Measurements from ENCODE around the gene AK5. TPM values are rescaled to one million over a fixed set of nuclear protein-coding genes. Genes with fewer than 3 reads are reported as not detected.
"Not testable (repeated sequence)": the region's sequence is repeated elsewhere in the genome, so short reads cannot be mapped to it uniquely, and the experiment has no call there.

AK5 gene
- total and polyA plus RNA-seq, 3 experiments from 2014 or later, result 0.46 to 3.4 (median 1.1) TPM

- Histone ChIP-seq H3K4me1 (ENCODE audit: insufficient read depth, low read length) (no peaks in the 10 kb centered on the region), H3K4me3 (ENCODE audit: low read length) (no peak overlapping the region), H3K27ac (ENCODE audit: low read depth, low read length) (no peak overlapping the region), H3K9me3 (ENCODE audit: low read length) (no peaks in the 10 kb centered on the region), H3K36me3 (ENCODE audit: insufficient read depth, low read length) (no peaks in the 10 kb centered on the region), H3K27me3 (ENCODE audit: insufficient read depth, low read length, poor library complexity, severe bottlenecking) (no peaks in the 10 kb centered on the region)
- no peak overlapping the region for H3K27ac Mint-ChIP-seq
- H3K9me3 Mint-ChIP-seq, result no peaks in the 10 kb centered on the region
- POLR2A ChIA-PET, result no interaction called here
- H3K36me3 Mint-ChIP-seq, result no peaks in the 10 kb centered on the region
- H3K4me3 Mint-ChIP-seq, result no peak overlapping the region
- no peak for DNase-seq
- no peaks in the 10 kb centered on the region for H3K4me1 Mint-ChIP-seq
- CTCF ChIA-PET, result interaction anchor here (1.2 kb wide), 1 partner anchor 24 kb away, joined by 3 read pairs; no protein-coding TSS in a partner anchor
- peaks cover 6 to 9% of the 10 kb centered on the region in 2 donors for H3K27me3 Mint-ChIP-seq
Observed at GRCh38 chr1:77509898-77510297, 228.1 kb downstream of the AK5 start.

- Mint-ChIP-seq H3K27me3 (peaks cover 5 to 8% of the 10 kb centered on the region in 2 donors), H3K36me3 (peaks cover 0 to 4% (median 0%) of the 10 kb centered on the region in 3 donors), H3K4me1 (no peaks in the 10 kb centered on the region), H3K4me3 (no peak overlapping the region), H3K27ac (no peak overlapping the region), H3K9me3 (peaks cover 0 to 3% (median 0%) of the 10 kb centered on the region in 5 donors)
- DNase-seq, result no peak
- ChIA-PET CTCF (interaction anchor here (1.3 kb wide), 1 partner anchor 22 kb away, joined by 3 read pairs; no protein-coding TSS in a partner anchor), POLR2A (no interaction called here)
- Histone ChIP-seq H3K9me3 (ENCODE audit: low read length) (no peaks in the 10 kb centered on the region), H3K36me3 (ENCODE audit: insufficient read depth, low read length) (no peaks in the 10 kb centered on the region), H3K27ac (ENCODE audit: low read depth, low read length) (no peak overlapping the region), H3K27me3 (ENCODE audit: insufficient read depth, low read length, poor library complexity, severe bottlenecking) (no peaks in the 10 kb centered on the region), H3K4me3 (ENCODE audit: low read length) (no peak overlapping the region), H3K4me1 (ENCODE audit: insufficient read depth, low read length) (no peaks in the 10 kb centered on the region)
Observed at GRCh38 chr1:77511440-77511840, 229.6 kb downstream of the AK5 start.

DNA sequence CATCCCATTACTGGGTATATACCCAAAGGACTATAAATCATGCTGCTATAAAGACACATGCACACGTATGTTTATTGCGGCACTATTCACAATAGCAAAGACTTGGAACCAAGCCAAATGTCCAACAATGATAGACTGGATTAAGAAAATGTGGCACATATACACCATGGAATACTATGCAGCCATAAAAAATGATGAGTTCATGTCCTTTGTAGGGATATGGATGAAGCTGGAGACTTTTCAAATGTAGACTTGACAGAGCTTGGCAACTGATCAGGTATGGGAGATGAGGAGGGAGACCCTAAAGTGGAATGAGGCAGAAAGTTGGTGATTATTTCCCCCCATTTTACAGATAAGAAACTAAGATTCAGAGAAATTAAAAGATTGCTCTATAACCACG is 230.8 kb downstream of the AK5 start:
- H3K36me3 ChIP-seq (ENCODE audit: insufficient read depth, low read length); H3K27me3 Mint-ChIP-seq; DNase-seq; H3K36me3 Mint-ChIP-seq; H3K9me3 Mint-ChIP-seq; H3K4me1 Mint-ChIP-seq; H3K27ac ChIP-seq (ENCODE audit: low read depth, low read length); H3K27ac Mint-ChIP-seq; H3K4me3 Mint-ChIP-seq; H3K27me3 ChIP-seq (ENCODE audit: insufficient read depth, low read length, poor library complexity, severe bottlenecking); H3K9me3 ChIP-seq (ENCODE audit: low read length); CTCF ChIA-PET; H3K4me3 ChIP-seq (ENCODE audit: low read length); POLR2A ChIA-PET; H3K4me1 ChIP-seq (ENCODE audit: insufficient read depth, low read length): not testable (repeated sequence)

DNA sequence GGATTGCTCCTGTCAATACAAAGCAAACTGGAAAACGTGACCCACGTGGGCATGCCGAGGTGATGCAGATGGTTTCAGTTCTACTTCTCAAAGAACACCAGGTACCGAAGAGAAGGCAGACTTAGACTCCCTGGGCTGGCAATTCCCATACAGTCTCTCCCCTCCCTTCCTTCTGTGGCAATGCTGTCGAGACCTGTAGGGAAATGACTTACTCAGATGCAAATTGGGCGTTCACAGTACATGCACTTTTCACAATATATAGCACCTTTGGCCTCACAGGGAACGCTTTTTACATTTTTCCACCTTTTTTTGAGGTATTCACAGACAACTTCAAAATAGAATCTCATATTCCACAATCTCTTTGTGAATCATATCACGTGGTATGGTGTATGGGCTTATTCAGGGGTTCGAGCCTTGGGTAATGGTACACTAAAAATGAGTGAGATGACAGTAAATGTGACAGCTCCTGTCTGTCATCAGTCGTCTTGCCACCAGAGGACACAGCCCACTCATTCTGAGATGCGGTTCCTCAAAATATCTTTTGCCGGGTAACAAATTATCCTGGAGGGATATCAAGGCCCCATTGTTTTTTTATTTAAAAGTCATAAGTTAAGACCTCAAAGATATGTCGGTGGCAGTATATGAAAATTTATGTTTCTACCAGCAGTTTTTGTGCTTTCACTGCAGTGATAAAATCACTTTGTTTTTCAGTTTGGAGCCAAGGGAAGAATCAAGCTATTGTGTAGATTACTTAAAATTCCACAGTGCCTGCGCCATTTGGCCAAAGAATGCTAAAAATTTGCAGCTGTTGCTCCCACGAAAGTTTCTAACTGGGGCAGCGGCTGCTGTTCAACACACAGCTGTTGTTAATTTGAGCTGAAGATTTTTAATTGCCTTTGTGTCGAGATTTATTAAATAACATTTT is 232.3 kb downstream of the AK5 start:
- H3K36me3 Mint-ChIP-seq, result peaks cover 0 to 15% (median 0%) of the 10 kb centered on the region in 3 donors
- CTCF ChIA-PET, result interaction anchor here (1.0 kb wide), 1 partner anchor 19 kb away, joined by 3 read pairs; no protein-coding TSS in a partner anchor

GRCh38 chr1:77514921-77515776 is 233.3 kb downstream of the AK5 start:
- H3K9me3 Mint-ChIP-seq, result peaks cover 0 to 12% (median 3%) of the 10 kb centered on the region in 5 donors
- CTCF ChIA-PET, result no interaction called here

More for the DNA sequence above, 232.3 kb downstream of the AK5 start:
- POLR2A ChIA-PET, result no interaction called here
- Mint-ChIP-seq H3K9me3 (peaks cover 0 to 12% (median 3%) of the 10 kb centered on the region in 5 donors), H3K27me3 (peaks cover 5 to 8% of the 10 kb centered on the region in 2 donors), H3K4me3 (no peak overlapping the region), H3K4me1 (no peaks in the 10 kb centered on the region), H3K27ac (no peak overlapping the region)
- no peak overlapping the region for H3K4me3 ChIP-seq (ENCODE audit: low read length)
- no peaks in the 10 kb centered on the region for H3K4me1 ChIP-seq (ENCODE audit: insufficient read depth, low read length)
- no peaks in the 10 kb centered on the region for H3K36me3 ChIP-seq (ENCODE audit: insufficient read depth, low read length)
- no peak overlapping the region for H3K27ac ChIP-seq (ENCODE audit: low read depth, low read length)
- peaks cover 2% of the 10 kb centered on the region for H3K9me3 ChIP-seq (ENCODE audit: low read length)
- H3K27me3 ChIP-seq (ENCODE audit: insufficient read depth, low read length, poor library complexity, severe bottlenecking), result no peaks in the 10 kb centered on the region
- no peak for DNase-seq

GRCh38 chr1:77516106-77516505 is 234.3 kb downstream of the AK5 start:
- Mint-ChIP-seq H3K4me1 (no peaks in the 10 kb centered on the region), H3K36me3 (peaks cover 0 to 24% (median 3%) of the 10 kb centered on the region in 3 donors), H3K27me3 (peaks cover 5 to 12% of the 10 kb centered on the region in 2 donors), H3K27ac (no peak overlapping the region), H3K9me3 (peaks cover 0 to 16% (median 3%) of the 10 kb centered on the region in 5 donors), H3K4me3 (no peak overlapping the region)
- Histone ChIP-seq H3K4me1 (ENCODE audit: insufficient read depth, low read length) (no peaks in the 10 kb centered on the region), H3K27me3 (ENCODE audit: insufficient read depth, low read length, poor library complexity, severe bottlenecking) (no peaks in the 10 kb centered on the region), H3K4me3 (ENCODE audit: low read length) (no peak overlapping the region), H3K36me3 (ENCODE audit: insufficient read depth, low read length) (no peaks in the 10 kb centered on the region), H3K9me3 (ENCODE audit: low read length) (peaks cover 3% of the 10 kb centered on the region), H3K27ac (ENCODE audit: low read depth, low read length) (no peak overlapping the region)
- no peak for DNase-seq
- ChIA-PET POLR2A (no interaction called here), CTCF (no interaction called here)

More at GRCh38 chr1:77514921-77515776, 233.3 kb downstream of the AK5 start:
- POLR2A ChIA-PET, result no interaction called here
- Histone ChIP-seq H3K9me3 (ENCODE audit: low read length) (peaks cover 3% of the 10 kb centered on the region), H3K36me3 (ENCODE audit: insufficient read depth, low read length) (no peaks in the 10 kb centered on the region), H3K4me3 (ENCODE audit: low read length) (no peak overlapping the region), H3K4me1 (ENCODE audit: insufficient read depth, low read length) (no peaks in the 10 kb centered on the region), H3K27me3 (ENCODE audit: insufficient read depth, low read length, poor library complexity, severe bottlenecking) (no peaks in the 10 kb centered on the region), H3K27ac (ENCODE audit: low read depth, low read length) (no peak overlapping the region)
- Mint-ChIP-seq H3K4me3 (no peak overlapping the region), H3K4me1 (no peaks in the 10 kb centered on the region), H3K27ac (no peak overlapping the region), H3K36me3 (peaks cover 0 to 18% (median 0%) of the 10 kb centered on the region in 3 donors), H3K27me3 (peaks cover 5 to 8% of the 10 kb centered on the region in 2 donors)
- DNase-seq, result no peak

DNA sequence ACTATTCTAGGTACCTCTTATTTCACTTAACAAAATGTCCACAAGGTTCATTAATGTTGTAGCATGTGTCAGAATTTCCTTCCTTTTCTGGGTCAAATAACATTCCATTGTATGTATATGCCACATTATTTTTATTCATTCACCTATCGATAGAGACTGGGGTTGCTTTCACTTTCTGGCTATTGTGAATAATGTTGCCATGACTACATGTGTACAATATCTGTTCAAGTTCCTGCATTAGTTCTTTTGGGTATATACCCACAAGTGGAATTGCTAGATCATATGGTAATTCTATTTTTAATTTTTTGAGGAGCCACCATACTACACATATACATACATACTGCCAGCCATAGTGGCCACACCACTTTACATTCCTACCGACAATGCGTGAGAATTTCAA is 242.2 kb downstream of the AK5 start:
- Histone ChIP-seq H3K4me3 (ENCODE audit: low read length) (no peak overlapping the region), H3K27me3 (ENCODE audit: insufficient read depth, low read length, poor library complexity, severe bottlenecking) (no peaks in the 10 kb centered on the region), H3K27ac (ENCODE audit: low read depth, low read length) (no peak overlapping the region), H3K36me3 (ENCODE audit: insufficient read depth, low read length) (no peaks in the 10 kb centered on the region), H3K4me1 (ENCODE audit: insufficient read depth, low read length) (no peaks in the 10 kb centered on the region), H3K9me3 (ENCODE audit: low read length) (peaks cover 2% of the 10 kb centered on the region)
- Mint-ChIP-seq H3K9me3 (peaks cover 0 to 5% (median 2%) of the 10 kb centered on the region in 5 donors), H3K27ac (no peak overlapping the region), H3K27me3 (peaks cover 2 to 4% of the 10 kb centered on the region in 2 donors), H3K36me3 (peaks cover 0 to 22% (median 8%) of the 10 kb centered on the region in 3 donors), H3K4me1 (peaks cover 5 to 12% (median 9%) of the 10 kb centered on the region in 3 donors), H3K4me3 (no peak overlapping the region)
- CTCF ChIA-PET, result interaction anchor here (1.9 kb wide), 1 partner anchor 9 kb away, joined by 9 read pairs; no protein-coding TSS in a partner anchor
- POLR2A ChIA-PET, result no interaction called here
- no peak for DNase-seq

- H3K4me3 Mint-ChIP-seq; POLR2A ChIA-PET; H3K27ac ChIP-seq (ENCODE audit: low read depth, low read length); H3K27ac Mint-ChIP-seq; H3K27me3 ChIP-seq (ENCODE audit: insufficient read depth, low read length, poor library complexity, severe bottlenecking); DNase-seq; H3K36me3 ChIP-seq (ENCODE audit: insufficient read depth, low read length); CTCF ChIA-PET; H3K36me3 Mint-ChIP-seq; H3K4me3 ChIP-seq (ENCODE audit: low read length); H3K4me1 ChIP-seq (ENCODE audit: insufficient read depth, low read length); H3K9me3 Mint-ChIP-seq; H3K27me3 Mint-ChIP-seq; H3K4me1 Mint-ChIP-seq; H3K9me3 ChIP-seq (ENCODE audit: low read length): not testable (repeated sequence)
Observed at GRCh38 chr1:77531149-77531548, 249.3 kb downstream of the AK5 start.

All from CD8-positive, alpha-beta memory T cell (primary cell).